ENCODE results near the gene S100A16. TPM values are rescaled to one million over a fixed set of nuclear protein-coding genes. Genes with fewer than 3 reads are reported as not detected.

S100A16 gene
- total and polyA plus RNA-seq, 5 donors: 42.6 to 73.9 (median 44.6) TPM

GRCh38 chr1:153627715-153628626 lies 15.0 kb upstream of the S100A16 start, which contains the start of gene S100A1:
Gene S100A1, plus strand, starts transcription at chr1:153628434. Its CDS starts 2,088 bp downstream, at chr1:153630522.
- Histone ChIP-seq H3K4me1 (ENCODE audit: control insufficient read depth, insufficient read depth, low read length) (peaks cover 22% of the 10 kb centered on the region), H3K27ac (ENCODE audit: low read length) (peak within 1 kb of the TSS; percentile 92), H3K27me3 (ENCODE audit: control insufficient read depth, insufficient read depth) (no peaks in the 10 kb centered on the region), H3K9me3 (ENCODE audit: control insufficient read depth, low read length) (no peaks in the 10 kb centered on the region), H3K4me3 (ENCODE audit: low read length) (peak within 1 kb of the TSS; percentile 40)
- WGBS: 53% methylated on average over 10 of the region's 10 CpGs
- ATAC-seq (peak; percentile 38 to 40), DNase-seq (peak; percentile 65 to 90 (median 88))
- intact Hi-C loops (cut with DNase I): loop anchor here in 2 of 4 donors (10.0 kb wide), 1 partner anchor 53 kb away; no protein-coding TSS in a partner anchor

GRCh38 chr1:153626904-153627714 lies 14.2 kb upstream of the S100A16 start, which contains the start of gene S100A13:
Gene S100A13, minus strand, starts transcription at chr1:153627505. Its CDS starts 1,033 bp downstream, at chr1:153626472.
- ATAC-seq (peak; percentile 74 to 75), DNase-seq (peak; percentile 81 to 94 (median 92))
- intact Hi-C loops (cut with DNase I): loop anchor here in 2 of 4 donors (10.0 kb wide), 1 partner anchor 52 kb away; no protein-coding TSS in a partner anchor
- 8% methylated on average over 28 of the region's 28 CpGs for WGBS
- H3K4me3 ChIP-seq (ENCODE audit: low read length): peak within 1 kb of the TSS; percentile 40
- H3K4me1 ChIP-seq (ENCODE audit: control insufficient read depth, insufficient read depth, low read length): peaks cover 22% of the 10 kb centered on the region
- H3K27me3 ChIP-seq (ENCODE audit: control insufficient read depth, insufficient read depth): no peaks in the 10 kb centered on the region
- H3K9me3 ChIP-seq (ENCODE audit: control insufficient read depth, low read length): no peaks in the 10 kb centered on the region
- H3K27ac ChIP-seq (ENCODE audit: low read length): peak within 1 kb of the TSS; percentile 92

- Histone ChIP-seq H3K9me3 (ENCODE audit: control insufficient read depth, low read length) (no peaks in the 10 kb centered on the region), H3K27me3 (ENCODE audit: control insufficient read depth, insufficient read depth) (no peaks in the 10 kb centered on the region), H3K4me1 (ENCODE audit: control insufficient read depth, insufficient read depth, low read length) (peaks cover 20% of the 10 kb centered on the region), H3K4me3 (ENCODE audit: low read length) (peak overlapping the region; percentile 40), H3K27ac (ENCODE audit: low read length) (peak overlapping the region; percentile 92)
- peak in 1 of 3 donors; percentile 32 for DNase-seq
- intact Hi-C loops (cut with DNase I): loop anchor here in 2 of 4 donors (10.0 kb wide), 1 partner anchor 52 kb away; no protein-coding TSS in a partner anchor
- WGBS: 44% methylated on average over 3 of the region's 3 CpGs
- no peak for ATAC-seq
Measured at GRCh38 chr1:153626477-153626903, 13.6 kb upstream of the S100A16 start.

GRCh38 chr1:153624965-153625611 lies 12.2 kb upstream of the S100A16 start:
- DNase-seq: peak in 1 of 3 donors; percentile 22
- 82% methylated on average over 10 of the region's 10 CpGs for WGBS
- ATAC-seq: no peak
- Histone ChIP-seq H3K27ac (ENCODE audit: low read length) (no peak overlapping the region), H3K4me1 (ENCODE audit: control insufficient read depth, insufficient read depth, low read length) (peaks cover 20% of the 10 kb centered on the region), H3K4me3 (ENCODE audit: low read length) (no peak overlapping the region), H3K27me3 (ENCODE audit: control insufficient read depth, insufficient read depth) (no peaks in the 10 kb centered on the region), H3K9me3 (ENCODE audit: control insufficient read depth, low read length) (no peaks in the 10 kb centered on the region)
- intact Hi-C loops (cut with DNase I): loop anchor here in 2 of 4 donors (10.0 kb wide), 1 partner anchor 50 kb away; no protein-coding TSS in a partner anchor

GRCh38 chr1:153623101-153623500 lies 10.2 kb upstream of the S100A16 start:
- Histone ChIP-seq H3K27ac (ENCODE audit: low read length) (no peak overlapping the region), H3K27me3 (ENCODE audit: control insufficient read depth, insufficient read depth) (no peaks in the 10 kb centered on the region), H3K4me3 (ENCODE audit: low read length) (no peak overlapping the region), H3K9me3 (ENCODE audit: control insufficient read depth, low read length) (no peaks in the 10 kb centered on the region), H3K4me1 (ENCODE audit: control insufficient read depth, insufficient read depth, low read length) (peaks cover 15% of the 10 kb centered on the region)
- DNase-seq (peak in 1 of 3 donors; percentile 40), ATAC-seq (no peak)
- intact Hi-C loops (cut with DNase I): loop anchor here in 2 of 4 donors (10.0 kb wide), 1 partner anchor 48 kb away; no protein-coding TSS in a partner anchor
- WGBS: 64% methylated on average over 7 of the region's 7 CpGs

- WGBS: 98% methylated on average over 6 of the region's 6 CpGs
- Histone ChIP-seq H3K27me3 (ENCODE audit: control insufficient read depth, insufficient read depth) (no peaks in the 10 kb centered on the region), H3K9me3 (ENCODE audit: control insufficient read depth, low read length) (no peaks in the 10 kb centered on the region), H3K4me1 (ENCODE audit: control insufficient read depth, insufficient read depth, low read length) (peaks cover 13% of the 10 kb centered on the region), H3K27ac (ENCODE audit: low read length) (no peak overlapping the region), H3K4me3 (ENCODE audit: low read length) (no peak overlapping the region)
- intact Hi-C loops (cut with DNase I): no loop called here
- ATAC-seq: no peak
- no peak for DNase-seq
Measured at GRCh38 chr1:153619171-153619570, 6.2 kb upstream of the S100A16 start.

GRCh38 chr1:153617663-153618062 lies 4.7 kb upstream of the S100A16 start:
- Histone ChIP-seq H3K27ac (ENCODE audit: low read length) (no peak overlapping the region), H3K4me3 (ENCODE audit: low read length) (no peak overlapping the region), H3K9me3 (ENCODE audit: control insufficient read depth, low read length) (no peaks in the 10 kb centered on the region), H3K4me1 (ENCODE audit: control insufficient read depth, insufficient read depth, low read length) (peaks cover 11% of the 10 kb centered on the region), H3K27me3 (ENCODE audit: control insufficient read depth, insufficient read depth) (no peaks in the 10 kb centered on the region)
- ATAC-seq (peak in 1 of 2 donors; percentile 66), DNase-seq (peak in 2 of 3 donors; percentile 88 to 92)
- intact Hi-C loops (cut with DNase I): no loop called here
- 49% methylated on average over 6 of the region's 6 CpGs for WGBS

GRCh38 chr1:153616917-153617311 lies 4.0 kb upstream of the S100A16 start:
- peak; percentile 10 to 20 for ATAC-seq

GRCh38 chr1:153616144-153616916 lies 3.4 kb upstream of the S100A16 start, which contains the start of gene S100A14:
Gene S100A14, minus strand, starts transcription at chr1:153616325. Its CDS starts 467 bp downstream, at chr1:153615858.
- peak within 1 kb of the TSS; percentile 55 for H3K27ac ChIP-seq (ENCODE audit: low read length)
- H3K9me3 ChIP-seq (ENCODE audit: control insufficient read depth, low read length): no peaks in the 10 kb centered on the region
- ATAC-seq (peak; percentile 38 to 47), DNase-seq (peak; percentile 54 to 80 (median 79))
- H3K4me3 ChIP-seq (ENCODE audit: low read length): no peak within 1 kb of the TSS
- no peaks in the 10 kb centered on the region for H3K27me3 ChIP-seq (ENCODE audit: control insufficient read depth, insufficient read depth)
- intact Hi-C loops (cut with DNase I): no loop called here
- peaks cover 11% of the 10 kb centered on the region for H3K4me1 ChIP-seq (ENCODE audit: control insufficient read depth, insufficient read depth, low read length)
- 57% methylated on average over 10 of the region's 10 CpGs for WGBS

More at GRCh38 chr1:153616917-153617311, 4.0 kb upstream of the S100A16 start:
- intact Hi-C loops (cut with DNase I): no loop called here
- peak in 1 of 3 donors; percentile 62 for DNase-seq
- Histone ChIP-seq H3K4me3 (ENCODE audit: low read length) (no peak overlapping the region), H3K9me3 (ENCODE audit: control insufficient read depth, low read length) (no peaks in the 10 kb centered on the region), H3K27ac (ENCODE audit: low read length) (peak overlapping the region; percentile 55), H3K4me1 (ENCODE audit: control insufficient read depth, insufficient read depth, low read length) (peaks cover 11% of the 10 kb centered on the region), H3K27me3 (ENCODE audit: control insufficient read depth, insufficient read depth) (no peaks in the 10 kb centered on the region)
- 68% methylated on average over 5 of the region's 5 CpGs for WGBS
